Nephron (organoid): ENCODE data around the gene DNAJC12.

Experiments
- H3K27ac Mint-ChIP-seq, 3 experiments: 2 replicates each; pipeline ENCODE4 v1.8.0; 2020; ENCODE audit warnings: mixed read lengths in 3 of 3, mild to moderate bottlenecking in 2 of 3, moderate library complexity in 1 of 3
- H3K27me3 Mint-ChIP-seq: 2 replicates; pipeline ENCODE4 v1.8.0; 2021; ENCODE audit warnings: low read depth, mild to moderate bottlenecking, moderate library complexity, mixed read lengths
- H3K36me3 Mint-ChIP-seq: 2 replicates; pipeline ENCODE4 v1.8.0; 2020; ENCODE audit warnings: low read depth, mixed read lengths
- H3K4me1 Mint-ChIP-seq: 2 replicates; pipeline ENCODE4 v1.8.0; 2020; ENCODE audit warnings: mixed read lengths
- H3K4me3 Mint-ChIP-seq, 3 experiments: 2 replicates each; pipeline ENCODE4 v1.8.0; 2020; ENCODE audit warnings: mild to moderate bottlenecking in 3 of 3, mixed read lengths in 3 of 3, moderate library complexity in 2 of 3
- H3K9me3 Mint-ChIP-seq: 2 replicates; pipeline ENCODE4 v1.8.0; 2020; ENCODE audit warnings: mixed read lengths
- TF ChIP-seq, protein P1 (sequence below), 3 experiments: fragments of 200-600 bp; sonication (generic); IDR thresholded peaks; one replicate each; pipeline ENCODE4 v1.5.0; 2021; ENCODE audit warnings: antibody characterized with exemption in 3 of 3; ENCODE audit not compliant: unreplicated experiment in 3 of 3

DNAJC12 gene

DNA sequence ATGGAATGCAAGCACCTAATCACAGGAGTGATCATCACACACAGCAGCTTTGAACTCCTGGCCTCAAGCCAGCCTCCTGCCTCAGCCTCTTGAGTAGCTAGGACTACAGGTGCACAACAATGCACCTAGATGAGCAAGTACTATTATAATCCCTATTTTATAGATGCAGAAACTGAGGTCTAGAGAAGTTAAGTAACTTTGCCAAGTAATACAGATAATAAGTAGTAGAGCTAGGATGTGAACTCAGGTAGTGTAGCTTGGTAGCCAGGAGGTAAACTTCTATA lies 33.7 kb downstream of the DNAJC12 start:
- Mint-ChIP-seq H3K36me3 (peaks cover 3% of the 10 kb centered on the region), H3K27me3 (no peaks in the 10 kb centered on the region), H3K9me3 (no peaks in the 10 kb centered on the region), H3K27ac (no peak overlapping the region), H3K4me3 (no peak overlapping the region), H3K4me1 (no peaks in the 10 kb centered on the region)
- TF ChIP-seq, protein P1, sequence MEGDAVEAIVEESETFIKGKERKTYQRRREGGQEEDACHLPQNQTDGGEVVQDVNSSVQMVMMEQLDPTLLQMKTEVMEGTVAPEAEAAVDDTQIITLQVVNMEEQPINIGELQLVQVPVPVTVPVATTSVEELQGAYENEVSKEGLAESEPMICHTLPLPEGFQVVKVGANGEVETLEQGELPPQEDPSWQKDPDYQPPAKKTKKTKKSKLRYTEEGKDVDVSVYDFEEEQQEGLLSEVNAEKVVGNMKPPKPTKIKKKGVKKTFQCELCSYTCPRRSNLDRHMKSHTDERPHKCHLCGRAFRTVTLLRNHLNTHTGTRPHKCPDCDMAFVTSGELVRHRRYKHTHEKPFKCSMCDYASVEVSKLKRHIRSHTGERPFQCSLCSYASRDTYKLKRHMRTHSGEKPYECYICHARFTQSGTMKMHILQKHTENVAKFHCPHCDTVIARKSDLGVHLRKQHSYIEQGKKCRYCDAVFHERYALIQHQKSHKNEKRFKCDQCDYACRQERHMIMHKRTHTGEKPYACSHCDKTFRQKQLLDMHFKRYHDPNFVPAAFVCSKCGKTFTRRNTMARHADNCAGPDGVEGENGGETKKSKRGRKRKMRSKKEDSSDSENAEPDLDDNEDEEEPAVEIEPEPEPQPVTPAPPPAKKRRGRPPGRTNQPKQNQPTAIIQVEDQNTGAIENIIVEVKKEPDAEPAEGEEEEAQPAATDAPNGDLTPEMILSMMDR (IDR thresholded peaks at IDR 0.05; ENCODE audit: unreplicated experiment in 3 of 3): no peak

DNA sequence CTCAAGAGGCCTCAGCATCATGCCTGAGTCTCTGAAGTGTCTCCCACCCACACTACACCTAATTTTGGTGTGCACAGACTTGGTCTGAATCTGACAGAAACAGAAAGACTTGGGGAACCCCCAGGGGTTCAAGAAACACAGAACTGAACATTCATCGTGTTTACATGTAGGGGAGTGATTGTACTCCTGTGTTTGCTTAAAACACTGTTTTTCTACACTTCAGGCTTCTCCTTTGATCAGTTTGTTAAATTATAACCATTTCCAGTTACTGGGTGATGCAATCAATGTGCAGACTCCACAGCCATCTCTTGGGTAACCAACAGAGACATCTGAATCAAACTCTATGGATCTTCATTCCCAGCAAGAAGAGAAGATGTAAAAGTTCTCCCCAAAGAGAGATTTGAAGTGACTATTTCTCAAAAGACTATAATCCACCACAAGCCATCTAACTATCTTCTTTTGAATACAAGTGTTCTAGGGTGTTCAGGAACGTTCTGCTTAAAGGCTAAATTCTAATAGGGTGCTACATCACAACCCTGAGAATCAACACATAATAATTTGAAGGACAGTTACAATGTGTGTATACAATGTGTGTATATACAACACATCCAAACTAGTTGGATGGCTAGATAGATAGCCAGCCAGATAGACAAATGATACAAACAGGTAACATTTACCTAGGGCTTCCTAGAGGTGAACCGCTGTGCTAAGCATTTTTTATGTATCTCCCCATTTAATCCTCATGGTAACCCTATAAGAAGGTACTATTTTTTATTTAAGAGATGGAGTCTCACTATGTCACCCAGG lies 34.2 kb downstream of the DNAJC12 start:
- Mint-ChIP-seq H3K4me1 (no peaks in the 10 kb centered on the region), H3K4me3 (no peak overlapping the region), H3K9me3 (no peaks in the 10 kb centered on the region), H3K36me3 (no peaks in the 10 kb centered on the region), H3K27ac (no peak overlapping the region), H3K27me3 (no peaks in the 10 kb centered on the region)
- TF ChIP-seq, protein P1 (IDR thresholded peaks at IDR 0.05; ENCODE audit: unreplicated experiment in 3 of 3): no peak

DNA sequence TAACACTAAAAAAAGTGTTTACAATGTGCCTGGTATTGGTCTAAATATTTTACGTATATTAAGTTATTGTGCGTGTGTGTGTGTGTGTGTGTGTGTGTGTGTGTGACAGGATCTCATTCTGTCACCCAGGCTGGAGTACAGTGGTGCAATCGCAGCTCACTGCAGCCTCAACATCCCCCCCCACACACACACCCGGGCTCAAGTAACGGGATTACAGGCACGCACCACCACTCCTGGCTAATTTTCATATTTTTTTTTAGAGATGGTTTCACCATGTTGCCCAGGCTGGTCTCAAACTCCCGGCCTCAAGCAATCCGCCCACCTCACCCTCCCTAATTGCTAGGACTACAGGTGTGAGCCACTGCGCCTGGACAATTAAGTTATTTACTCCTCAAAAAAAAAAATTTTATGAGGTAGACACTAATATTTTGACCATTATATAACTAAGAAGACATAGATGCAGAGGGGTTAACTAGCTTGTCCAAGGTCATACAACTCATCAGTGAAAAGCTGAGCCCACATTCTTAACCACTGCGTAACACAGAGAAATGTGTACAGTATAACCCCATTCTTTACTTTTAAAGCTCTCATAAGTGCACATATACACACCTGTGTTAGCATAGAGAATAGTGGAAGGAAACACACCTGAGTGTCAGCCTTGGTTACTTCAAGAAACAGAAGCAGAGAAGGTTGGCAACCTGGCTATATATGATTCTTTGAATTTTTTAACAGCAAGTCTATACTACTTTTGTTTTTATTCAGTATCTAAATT lies 35.0 kb downstream of the DNAJC12 start:
- H3K4me1 Mint-ChIP-seq: no peaks in the 10 kb centered on the region
- no peak overlapping the region for H3K4me3 Mint-ChIP-seq
- H3K27me3 Mint-ChIP-seq: no peaks in the 10 kb centered on the region
- no peaks in the 10 kb centered on the region for H3K9me3 Mint-ChIP-seq
- TF ChIP-seq, protein P1 (IDR thresholded peaks at IDR 0.05; ENCODE audit: unreplicated experiment in 3 of 3): no peak
- no peaks in the 10 kb centered on the region for H3K36me3 Mint-ChIP-seq
- no peak overlapping the region for H3K27ac Mint-ChIP-seq

DNA sequence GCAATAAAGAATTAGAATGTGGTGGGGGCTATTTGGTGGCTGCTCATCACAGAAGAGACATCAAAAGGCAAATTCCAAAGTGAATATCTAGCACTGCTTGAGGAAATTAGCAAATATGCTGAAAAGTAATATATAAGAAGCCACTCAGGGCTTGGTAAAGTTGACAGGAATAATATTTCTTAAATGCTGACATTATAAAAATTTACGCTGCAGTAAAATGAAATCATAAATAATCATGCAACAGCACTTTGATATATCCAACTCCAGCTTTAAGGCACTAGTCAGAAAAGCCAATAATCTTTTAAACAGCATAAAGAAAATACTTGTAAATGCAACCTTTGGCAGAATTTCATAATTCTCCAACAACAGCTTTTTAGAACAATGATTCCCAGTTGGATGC lies 36.9 kb downstream of the DNAJC12 start:
- TF ChIP-seq, protein P1 (IDR thresholded peaks at IDR 0.05; ENCODE audit: unreplicated experiment in 3 of 3): no peak
- Mint-ChIP-seq H3K9me3 (no peaks in the 10 kb centered on the region), H3K4me1 (no peaks in the 10 kb centered on the region), H3K4me3 (no peak overlapping the region), H3K27me3 (no peaks in the 10 kb centered on the region), H3K27ac (no peak overlapping the region), H3K36me3 (no peaks in the 10 kb centered on the region)

DNA sequence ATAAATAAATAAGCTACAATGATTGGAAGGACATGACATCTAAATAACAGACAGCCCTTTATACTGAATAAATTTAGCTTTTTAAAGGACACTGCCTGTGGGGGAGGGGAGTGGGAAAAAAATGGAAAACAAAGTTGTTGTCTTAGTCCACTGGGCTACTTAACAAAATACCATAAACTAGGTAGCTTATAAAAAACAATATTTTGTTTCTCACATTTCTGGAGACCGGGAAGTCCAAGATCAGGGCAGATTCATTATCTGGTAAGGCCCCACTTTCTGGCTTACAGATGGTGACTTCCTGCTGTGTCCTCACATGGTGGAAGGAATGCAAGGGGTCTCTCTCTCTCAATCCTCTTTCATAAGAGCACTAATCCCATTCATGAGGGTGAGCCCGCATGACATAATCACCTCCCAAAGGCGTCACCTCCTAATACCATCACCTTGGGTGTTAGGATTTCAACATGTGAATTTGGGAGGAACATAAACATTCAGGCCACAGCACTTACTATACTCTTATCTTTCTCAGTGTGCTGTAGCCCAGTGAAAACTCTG lies 43.0 kb downstream of the DNAJC12 start:
- Mint-ChIP-seq H3K27ac (no peak overlapping the region), H3K4me3 (no peak overlapping the region), H3K9me3 (no peaks in the 10 kb centered on the region), H3K27me3 (peaks cover under 1% of the 10 kb centered on the region), H3K36me3 (no peaks in the 10 kb centered on the region), H3K4me1 (peaks cover 6% of the 10 kb centered on the region)
- TF ChIP-seq, protein P1 (IDR thresholded peaks at IDR 0.05; ENCODE audit: unreplicated experiment in 3 of 3): no peak
